Left kidney (tissue), 2 donors: Measurements from ENCODE around the gene HS6ST2. TPM values are rescaled to one million over a fixed set of nuclear protein-coding genes. Genes with fewer than 3 reads are reported as not detected.
A peak's percentile ranks its signal among the peaks of the same experiment; 100 is the strongest.
"Not testable (repeated sequence)": the region's sequence is repeated elsewhere in the genome, so short reads cannot be mapped to it uniquely, and the experiment has no call there.

ENCODE experiments used
- DNase-seq: peaks from one replicate; pipeline ENCODE4 v3.0.0-alpha.2; 2013
- polyA plus RNA-seq: library from polyadenylated mRNA; unstranded; fragments of 120-200 nt; gene quantifications from one replicate; pipeline ENCODE4 v1.2.1, GENCODE V29; 2013; ENCODE audit not compliant: insufficient read length

HS6ST2 gene
- polyA plus RNA-seq, 1 donor = 21.1 TPM

GRCh38 chrX:132945055-132945599, 13.3 kb downstream of the HS6ST2 start:
- DNase-seq = not testable (repeated sequence)

- DNase-seq = no peak
Measured at GRCh38 chrX:132940727-132941327, 17.6 kb downstream of the HS6ST2 start.

GRCh38 chrX:132933170-132933569, 25.3 kb downstream of the HS6ST2 start:
- no peak for DNase-seq

- no peak for DNase-seq
Measured at GRCh38 chrX:132924426-132924825, 34.0 kb downstream of the HS6ST2 start.

GRCh38 chrX:132918523-132918922, 39.9 kb downstream of the HS6ST2 start:
- DNase-seq = no peak

GRCh38 chrX:132916349-132916748, 42.1 kb downstream of the HS6ST2 start:
- no peak for DNase-seq

- DNase-seq = no peak
Measured at GRCh38 chrX:132909643-132910042, 48.8 kb downstream of the HS6ST2 start.

- no peak for DNase-seq
Measured at GRCh38 chrX:132908891-132909290, 49.5 kb downstream of the HS6ST2 start.

GRCh38 chrX:132900633-132901293, 57.7 kb downstream of the HS6ST2 start:
- DNase-seq = no peak

- no peak for DNase-seq
Measured at GRCh38 chrX:132887569-132887968, 70.9 kb downstream of the HS6ST2 start.

GRCh38 chrX:132883358-132883915, 75.0 kb downstream of the HS6ST2 start:
- DNase-seq = no peak

GRCh38 chrX:132880753-132881152, 77.7 kb downstream of the HS6ST2 start:
- not testable (repeated sequence) for DNase-seq

GRCh38 chrX:132877954-132878536, 80.4 kb downstream of the HS6ST2 start:
- DNase-seq = no peak

GRCh38 chrX:132876523-132877338, 81.7 kb downstream of the HS6ST2 start:
- DNase-seq = peak; percentile 18

- DNase-seq = no peak
Measured at GRCh38 chrX:132875650-132876522, 82.5 kb downstream of the HS6ST2 start.

- DNase-seq = no peak
Measured at GRCh38 chrX:132862562-132862961, 95.9 kb downstream of the HS6ST2 start.

- no peak for DNase-seq
Measured at GRCh38 chrX:132861076-132861475, 97.4 kb downstream of the HS6ST2 start.

- no peak for DNase-seq
Measured at GRCh38 chrX:132860200-132860599, 98.2 kb downstream of the HS6ST2 start.

GRCh38 chrX:132858018-132858417, 100.4 kb downstream of the HS6ST2 start:
- DNase-seq = no peak

GRCh38 chrX:132855780-132856341, 102.6 kb downstream of the HS6ST2 start:
- DNase-seq = no peak

- DNase-seq = no peak
Measured at GRCh38 chrX:132853040-132853439, 105.4 kb downstream of the HS6ST2 start.
